GM12891 (cell line): ENCODE measurements around the gene ARFGEF3.

Source experiments
- PAX5 ChIP-seq: IDR thresholded peaks from 2 replicates; pipeline ENCODE4 v1.6.1; 2011; ENCODE audit warnings: low read length, moderate library complexity, mild to moderate bottlenecking; ENCODE audit not compliant: insufficient read depth, severe bottlenecking
- POLR2A ChIP-seq: IDR thresholded peaks from 2 replicates; pipeline ENCODE4 v1.6.1; 2011; ENCODE audit warnings: low read depth, low read length, control low read depth
- POLR2AphosphoS5 ChIP-seq: IDR thresholded peaks from 2 replicates; pipeline ENCODE4 v1.6.1; 2011; ENCODE audit warnings: low read depth, low read length, control low read depth
- SPI1 ChIP-seq: IDR thresholded peaks from 2 replicates; pipeline ENCODE4 v1.6.1; 2011; ENCODE audit warnings: low read depth, low read length, control low read depth
- TAF1 ChIP-seq: IDR thresholded peaks from 2 replicates; pipeline ENCODE4 v1.6.1; 2011; ENCODE audit warnings: low read depth, low read length, control low read depth

DNA sequence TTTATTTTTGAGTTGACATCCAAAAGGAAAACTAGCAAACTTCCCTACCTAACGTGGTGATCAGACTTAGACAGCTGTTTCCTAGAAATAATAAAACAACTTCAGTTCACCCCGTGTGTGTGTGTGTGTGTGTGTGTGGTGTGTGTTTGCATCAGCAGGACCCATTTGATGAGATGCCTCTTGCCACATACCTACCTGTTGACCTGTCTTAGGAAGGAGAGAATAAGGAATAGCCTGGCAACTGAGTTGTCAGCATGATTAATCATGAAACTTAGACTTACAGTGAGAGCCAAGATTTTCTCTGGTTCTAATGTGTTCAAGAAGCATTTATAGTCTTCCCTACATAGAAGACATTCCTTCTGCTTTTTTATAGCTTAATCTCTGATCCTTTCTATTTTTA, 72.6 kb downstream of the ARFGEF3 start:
- TF ChIP-seq POLR2A (no peak), POLR2AphosphoS5 (no peak), TAF1 (no peak), SPI1 (no peak), PAX5 (no peak)
